Keratinocyte (primary cell): ENCODE data around the gene GRK1. TPM values are rescaled to one million over a fixed set of nuclear protein-coding genes. Genes with fewer than 3 reads are reported as not detected.

Experiments
- DNase-seq: peaks from one replicate; pipeline ENCODE4 v3.0.0-alpha.2; 2011; ENCODE audit warnings: low read depth, missing footprints, low spot score
- FAIRE-seq: peaks from 2 replicates; lab custom pipeline; 2011; peaks lifted over from hg19 to GRCh38; lab: Jason Lieb, UNC
- H2AFZ ChIP-seq: 2 replicates; pipeline ENCODE4 v1.6.0; 2012; ENCODE audit warnings: low read length, control low read depth, inconsistent platforms; ENCODE audit not compliant: control insufficient read depth
- H3K27ac ChIP-seq: 2 replicates; pipeline ENCODE4 v1.5.1; 2011; ENCODE audit warnings: low read length; ENCODE audit not compliant: control insufficient read depth, insufficient read depth
- H3K27me3 ChIP-seq: 3 replicates; pipeline ENCODE4 v1.6.0; 2011; ENCODE audit warnings: low read length; ENCODE audit not compliant: control insufficient read depth, insufficient read depth; ENCODE audit errors: extremely low read depth
- H3K36me3 ChIP-seq, 2 experiments: 2 replicates in 1 of 2; 3 replicates in 1 of 2; pipeline ENCODE4 v1.5.1; 2011; ENCODE audit warnings: low read length in 2 of 2, mild to moderate bottlenecking in 1 of 2; ENCODE audit not compliant: control insufficient read depth in 2 of 2, insufficient read depth in 2 of 2; ENCODE audit errors: extremely low read depth in 1 of 2
- H3K4me1 ChIP-seq: 3 replicates; pipeline ENCODE4 v1.5.1; 2011; ENCODE audit warnings: low read length; ENCODE audit not compliant: control insufficient read depth, insufficient read depth; ENCODE audit errors: extremely low read depth
- H3K4me2 ChIP-seq: 3 replicates; pipeline ENCODE4 v1.6.0; 2011; ENCODE audit warnings: low read depth, low read length; ENCODE audit not compliant: control insufficient read depth, insufficient read depth; ENCODE audit errors: extremely low read depth
- H3K4me3 ChIP-seq, 3 experiments: fragments of 200-600 bp in 1 of 3; sonication (generic) in 1 of 3; 2 replicates in 2 of 3; 3 replicates in 1 of 3; pipeline ENCODE4 v1.5.1; 2011 to 2016; ENCODE audit warnings: low read length in 3 of 3, mild to moderate bottlenecking in 3 of 3, control low read depth in 2 of 3, inconsistent platforms in 1 of 3, low read depth in 1 of 3, mixed read lengths in 1 of 3, mixed run types in 1 of 3, moderate library complexity in 1 of 3; ENCODE audit not compliant: control insufficient read depth in 2 of 3, insufficient read depth in 2 of 3; ENCODE audit errors: extremely low read depth in 1 of 3
- H3K79me2 ChIP-seq: 2 replicates; pipeline ENCODE4 v1.6.0; 2012; ENCODE audit warnings: low read length; ENCODE audit not compliant: control insufficient read depth, insufficient read depth
- H3K9ac ChIP-seq: 3 replicates; pipeline ENCODE4 v1.6.0; 2011; ENCODE audit warnings: low read length; ENCODE audit not compliant: control insufficient read depth, insufficient read depth; ENCODE audit errors: extremely low read depth
- H3K9me1 ChIP-seq: 3 replicates; pipeline ENCODE4 v1.6.0; 2011; ENCODE audit warnings: low read length; ENCODE audit not compliant: control insufficient read depth, insufficient read depth; ENCODE audit errors: extremely low read depth
- H3K9me3 ChIP-seq: 2 replicates; pipeline ENCODE4 v1.5.1; 2012; ENCODE audit warnings: low read depth, low read length; ENCODE audit not compliant: control insufficient read depth
- H4K20me1 ChIP-seq: 3 replicates; pipeline ENCODE4 v1.6.0; 2011; ENCODE audit warnings: low read length; ENCODE audit not compliant: control insufficient read depth, insufficient read depth; ENCODE audit errors: extremely low read depth
- EZH2 ChIP-seq: IDR thresholded peaks from one replicate; pipeline ENCODE4 v1.6.1; 2012; ENCODE audit warnings: inconsistent platforms, mild to moderate bottlenecking, low read length, moderate library complexity
- dilution Hi-C: fragments of 300-500 bp; cut with MboI; formaldehyde crosslinking; loops from one replicate; pipeline ENCODE4 v1.7.0; 2020; ENCODE audit warnings: low sequenced_read_pairs; ENCODE audit not compliant: extremely low pct_ligation_motif_present
- polyA plus RNA-seq, 5 experiments: library from polyadenylated mRNA; depleted of rRNA in 3 of 5; stranded (reverse) in 3 of 5; stranded (forward) in 1 of 5; unstranded in 1 of 5; fragments of >200 nt; gene quantifications; 1 replicate in 1 of 5; 2 replicates in 3 of 5; 3 replicates in 1 of 5; pipeline versions ENCODE4 v1.2.1 to v1.2.3, GENCODE V29; 2011 to 2012; ENCODE audit warnings: missing spikeins in 2 of 5, low read depth in 1 of 5, low replicate concordance in 1 of 5
- TF ChIP-seq, protein P1 (sequence below), 3 experiments: IDR thresholded peaks in 1 of 3; conservative IDR thresholded peaks in 1 of 3; optimal IDR thresholded peaks in 1 of 3; 2 replicates in 2 of 3; 3 replicates in 1 of 3; pipeline versions ENCODE3 to v1.5.1; 2011; ENCODE audit warnings: low read length in 3 of 3, mild to moderate bottlenecking in 3 of 3, moderate library complexity in 2 of 3, control low read depth in 1 of 3, inconsistent platforms in 1 of 3; ENCODE audit not compliant: insufficient read depth in 2 of 3; ENCODE audit errors: extremely low read depth in 1 of 3

Gene GRK1
- polyA plus RNA-seq, 1 donor (not counting 4 experiments of a cell fraction or from before 2014, with no cell fraction given), result not detected

DNA sequence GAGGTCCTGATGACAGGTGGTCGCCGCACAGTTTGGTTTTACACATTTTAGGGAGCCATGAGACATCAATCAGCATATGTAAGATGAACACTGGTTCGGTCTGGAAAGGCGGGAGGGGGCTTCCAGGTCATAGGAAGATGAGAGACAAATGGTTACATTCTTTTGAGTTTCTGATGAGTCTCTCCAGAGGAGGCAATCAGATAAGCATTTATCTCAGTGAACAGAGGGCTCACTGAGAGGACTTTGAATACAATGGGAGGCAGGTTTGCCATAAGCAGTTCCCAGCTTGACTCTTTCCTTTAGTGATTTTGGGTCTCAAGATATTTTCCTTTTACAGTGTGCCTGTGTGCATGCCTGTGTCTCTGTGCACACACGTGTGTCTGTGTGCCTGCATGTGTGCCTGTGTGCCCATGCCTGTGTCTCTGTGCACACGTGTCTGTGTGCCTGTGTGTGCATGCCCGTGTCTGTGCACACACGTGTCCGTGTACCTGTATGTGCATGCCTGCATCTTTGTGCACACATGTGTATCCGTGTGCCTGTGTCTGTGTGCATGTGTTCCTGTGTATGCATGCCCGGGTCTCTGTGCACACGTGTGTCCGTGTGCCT, 56.5 kb downstream of the GRK1 start:
- Histone ChIP-seq H3K4me2 (no peak overlapping the region), H3K9me1 (no peaks in the 10 kb centered on the region), H2AFZ (no peak overlapping the region), H3K4me3 (no peak overlapping the region), H3K36me3 (no peaks in the 10 kb centered on the region), H3K27ac (no peak overlapping the region), H4K20me1 (no peaks in the 10 kb centered on the region), H3K27me3 (peaks cover 9% of the 10 kb centered on the region), H3K9ac (no peak overlapping the region), H3K4me1 (no peaks in the 10 kb centered on the region), H3K9me3 (peaks cover 8% of the 10 kb centered on the region), H3K79me2 (no peaks in the 10 kb centered on the region)
- FAIRE-seq, result no peak
- dilution Hi-C loops, result no loop called here
- DNase-seq, result no peak
- no peak for TF ChIP-seq EZH2
- TF ChIP-seq, protein P1, sequence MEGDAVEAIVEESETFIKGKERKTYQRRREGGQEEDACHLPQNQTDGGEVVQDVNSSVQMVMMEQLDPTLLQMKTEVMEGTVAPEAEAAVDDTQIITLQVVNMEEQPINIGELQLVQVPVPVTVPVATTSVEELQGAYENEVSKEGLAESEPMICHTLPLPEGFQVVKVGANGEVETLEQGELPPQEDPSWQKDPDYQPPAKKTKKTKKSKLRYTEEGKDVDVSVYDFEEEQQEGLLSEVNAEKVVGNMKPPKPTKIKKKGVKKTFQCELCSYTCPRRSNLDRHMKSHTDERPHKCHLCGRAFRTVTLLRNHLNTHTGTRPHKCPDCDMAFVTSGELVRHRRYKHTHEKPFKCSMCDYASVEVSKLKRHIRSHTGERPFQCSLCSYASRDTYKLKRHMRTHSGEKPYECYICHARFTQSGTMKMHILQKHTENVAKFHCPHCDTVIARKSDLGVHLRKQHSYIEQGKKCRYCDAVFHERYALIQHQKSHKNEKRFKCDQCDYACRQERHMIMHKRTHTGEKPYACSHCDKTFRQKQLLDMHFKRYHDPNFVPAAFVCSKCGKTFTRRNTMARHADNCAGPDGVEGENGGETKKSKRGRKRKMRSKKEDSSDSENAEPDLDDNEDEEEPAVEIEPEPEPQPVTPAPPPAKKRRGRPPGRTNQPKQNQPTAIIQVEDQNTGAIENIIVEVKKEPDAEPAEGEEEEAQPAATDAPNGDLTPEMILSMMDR (optimal IDR thresholded peaks at IDR 0.05 in 1 of 3, IDR thresholded peaks at IDR 0.05 in 1 of 3, conservative IDR thresholded peaks at IDR 0.05 in 1 of 3; ENCODE audit: extremely low read depth in 1 of 3, insufficient read depth in 2 of 3, low read length in 3 of 3), result no peak

DNA sequence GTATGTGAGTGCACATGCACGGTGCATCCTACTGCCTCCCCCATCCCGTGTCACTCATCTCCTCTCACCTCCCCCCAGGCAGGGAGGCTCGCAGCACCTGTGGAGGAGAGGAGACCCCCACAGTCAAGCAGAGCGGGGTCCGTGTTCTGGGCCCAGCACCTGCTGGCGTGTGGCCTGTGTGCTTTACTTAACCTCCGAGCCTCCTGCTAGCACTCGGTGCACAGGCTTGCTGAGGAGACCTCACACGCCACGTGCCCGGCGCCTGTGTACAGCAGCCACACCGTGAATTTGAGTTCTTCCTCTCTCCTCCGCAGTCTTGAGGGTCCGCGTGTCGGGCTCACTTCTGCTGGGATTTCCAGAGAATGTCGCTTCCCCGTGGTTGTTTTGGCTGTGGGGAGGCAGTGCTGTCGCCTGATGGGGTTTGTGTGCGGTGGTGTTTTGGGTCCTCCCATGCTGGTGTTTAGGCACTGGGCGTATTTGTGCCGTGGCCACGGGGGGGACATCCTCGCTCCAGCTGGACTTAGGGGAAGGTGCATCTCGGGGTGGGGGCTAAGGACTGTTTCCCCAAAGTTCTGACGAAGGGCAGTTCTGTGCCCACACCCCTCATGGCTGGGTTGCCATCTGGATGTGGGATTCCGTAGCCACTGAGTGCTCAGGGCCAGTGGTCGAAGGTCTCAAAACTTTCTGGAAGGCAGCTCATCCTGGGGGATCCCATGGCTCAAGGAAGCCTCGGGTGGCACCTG, 57.2 kb downstream of the GRK1 start:
- Histone ChIP-seq H2AFZ (no peak overlapping the region), H3K27ac (no peak overlapping the region), H3K9ac (no peak overlapping the region), H3K79me2 (no peaks in the 10 kb centered on the region), H3K4me3 (no peak overlapping the region), H3K9me1 (no peaks in the 10 kb centered on the region), H3K4me1 (peaks cover under 1% of the 10 kb centered on the region), H3K27me3 (peaks cover 16% of the 10 kb centered on the region), H3K36me3 (no peaks in the 10 kb centered on the region), H3K9me3 (peaks cover 8% of the 10 kb centered on the region), H4K20me1 (no peaks in the 10 kb centered on the region), H3K4me2 (no peak overlapping the region)
- no peak for DNase-seq
- FAIRE-seq, result no peak
- TF ChIP-seq, protein P1 (optimal IDR thresholded peaks at IDR 0.05 in 1 of 3, IDR thresholded peaks at IDR 0.05 in 1 of 3, conservative IDR thresholded peaks at IDR 0.05 in 1 of 3; ENCODE audit: extremely low read depth in 1 of 3, insufficient read depth in 2 of 3, low read length in 3 of 3), result no peak
- no peak for TF ChIP-seq EZH2
- dilution Hi-C loops, result no loop called here
